IMR-90 (cell line): ENCODE measurements around the gene CUTA. TPM values are rescaled to one million over a fixed set of nuclear protein-coding genes. Genes with fewer than 3 reads are reported as not detected.

Source experiments
- ATAC-seq: fragments of 200-7000 bp; cut with Tn5 transposase; 2 replicates; pipeline ENCODE4 v1.9.1; 2020; ENCODE audit warnings: low read depth, mild to moderate bottlenecking, moderate library complexity
- BruUV-seq: library from RNA; stranded (reverse); fragments of 400-500 nt; replicated peaks from 2 replicates; lab custom pipeline; 2021; lab: Mats Ljungman, UMichigan
- CTCF ChIA-PET: fragments of 300-600 bp; formaldehyde crosslinking; extraction: SDS; loops from one replicate; lab custom pipeline; 2021; ENCODE audit warnings: antibody characterized with exemption; lab: Yijun Ruan, JAX
- POLR2A ChIA-PET: fragments of 300-600 bp; sonication (Branson Sonifier 250); formaldehyde crosslinking; loops from one replicate; lab custom pipeline; 2022; ENCODE audit warnings: antibody characterized with exemption; ENCODE audit not compliant: unreplicated experiment; lab: Charles Lee
- DNase-seq: peaks from one replicate; pipeline ENCODE4 v3.0.0; 2013
- H2AFZ ChIP-seq: replicated peaks from 2 replicates; pipeline ENCODE3; 2013; ENCODE audit warnings: low read length, mild to moderate bottlenecking; ENCODE audit not compliant: poor library complexity
- H2AK5ac ChIP-seq: 2 replicates; pipeline ENCODE4 v1.6.1; 2013; ENCODE audit warnings: low read depth, low read length, inconsistent platforms
- H2AK9ac ChIP-seq: replicated peaks from 2 replicates; pipeline ENCODE3; 2013; ENCODE audit warnings: mild to moderate bottlenecking, low read depth, low read length, moderate library complexity; ENCODE audit not compliant: poor library complexity
- H2BK120ac ChIP-seq: 2 replicates; pipeline ENCODE4 v1.6.1; 2013; ENCODE audit warnings: low read depth, low read length, inconsistent platforms
- H2BK15ac ChIP-seq: 3 replicates; pipeline ENCODE4 v1.6.1; 2013; ENCODE audit warnings: low read depth, low read length, inconsistent platforms
- H2BK20ac ChIP-seq: 2 replicates; pipeline ENCODE4 v1.6.1; 2013; ENCODE audit warnings: low read depth, mild to moderate bottlenecking, inconsistent platforms, low read length, moderate library complexity
- H2BK5ac ChIP-seq: 2 replicates; pipeline ENCODE4 v1.6.1; 2013; ENCODE audit warnings: mild to moderate bottlenecking, low read depth, low read length, inconsistent platforms; ENCODE audit not compliant: poor library complexity, severe bottlenecking
- H3K14ac ChIP-seq: replicated peaks from 2 replicates; pipeline ENCODE4 v1.6.1; 2013; ENCODE audit warnings: low read depth, low read length, inconsistent platforms
- H3K18ac ChIP-seq: 2 replicates; pipeline ENCODE4 v1.6.1; 2013; ENCODE audit warnings: low read depth, low read length, control low read depth
- H3K23ac ChIP-seq: 2 replicates; pipeline ENCODE4 v1.6.1; 2013; ENCODE audit warnings: low read depth, low read length, inconsistent platforms
- H3K27ac ChIP-seq: 2 replicates; pipeline ENCODE4 v1.5.1; 2013; ENCODE audit warnings: mild to moderate bottlenecking, control low read depth, low read length; ENCODE audit not compliant: insufficient read depth
- H3K27me3 ChIP-seq: 2 replicates; pipeline ENCODE4 v1.6.1; 2013; ENCODE audit warnings: low read length; ENCODE audit not compliant: control insufficient read depth, insufficient read depth
- H3K36me3 ChIP-seq: 2 replicates; pipeline ENCODE4 v1.6.1; 2013; ENCODE audit warnings: low read length, mixed read lengths; ENCODE audit not compliant: control insufficient read depth, insufficient read depth
- H3K4ac ChIP-seq: 2 replicates; pipeline ENCODE4 v1.6.1; 2013; ENCODE audit warnings: low read depth, low read length, inconsistent platforms
- H3K4me1 ChIP-seq: 2 replicates; pipeline ENCODE4 v1.6.1; 2013; ENCODE audit warnings: low read length, mixed read lengths; ENCODE audit not compliant: control insufficient read depth, insufficient read depth
- H3K4me2 ChIP-seq: 2 replicates; pipeline ENCODE4 v1.6.1; 2013; ENCODE audit warnings: low read depth, mild to moderate bottlenecking, control low read depth, low read length, moderate library complexity
- H3K4me3 ChIP-seq: 2 replicates; pipeline ENCODE4 v1.5.1; 2013; ENCODE audit warnings: low read depth, mild to moderate bottlenecking, control low read depth, low read length, moderate library complexity; ENCODE audit not compliant: insufficient read depth
- H3K56ac ChIP-seq: 2 replicates; pipeline ENCODE4 v1.6.1; 2013; ENCODE audit warnings: low read length, inconsistent platforms; ENCODE audit not compliant: insufficient read depth; ENCODE audit errors: extremely low read depth
- H3K79me1 ChIP-seq, 2 experiments: 2 replicates each; pipeline ENCODE4 v1.6.1; 2013; ENCODE audit warnings: low read length in 2 of 2, inconsistent platforms in 1 of 2, low read depth in 1 of 2
- H3K9ac ChIP-seq: 2 replicates; pipeline ENCODE4 v1.6.1; 2013; ENCODE audit warnings: low read depth, low read length, control low read depth
- H3K9me1 ChIP-seq: 2 replicates; pipeline ENCODE4 v1.6.1; 2013; ENCODE audit warnings: low read length, inconsistent platforms; ENCODE audit not compliant: insufficient read depth
- H3K9me3 ChIP-seq: 2 replicates; pipeline ENCODE4 v1.6.1; 2013; ENCODE audit warnings: low read length; ENCODE audit not compliant: control insufficient read depth, insufficient read depth
- H4K20me1 ChIP-seq: 2 replicates; pipeline ENCODE4 v1.6.1; 2013; ENCODE audit warnings: low read length, inconsistent platforms; ENCODE audit not compliant: insufficient read depth
- H4K5ac ChIP-seq: 2 replicates; pipeline ENCODE4 v1.6.1; 2013; ENCODE audit warnings: mild to moderate bottlenecking, low read depth, low read length, control low read depth
- H4K8ac ChIP-seq, 2 experiments: 2 replicates each; pipeline ENCODE4 v1.6.1; 2013; ENCODE audit warnings: low read depth in 2 of 2, low read length in 2 of 2, control low read depth in 1 of 2, inconsistent platforms in 1 of 2
- H4K91ac ChIP-seq: 2 replicates; pipeline ENCODE4 v1.6.1; 2013; ENCODE audit warnings: low read depth, low read length, inconsistent platforms; ENCODE audit not compliant: insufficient read depth
- BHLHE40 ChIP-seq: fragments of 150-350 bp; IDR thresholded peaks from 2 replicates; pipeline ENCODE4 v1.6.1; 2016; ENCODE audit warnings: mild to moderate bottlenecking, low read depth, low read length
- CEBPB ChIP-seq: IDR thresholded peaks from 2 replicates; pipeline ENCODE4 v1.6.1; 2012; ENCODE audit warnings: low read depth, low read length, improper control_type of control experiment
- CHD1 ChIP-seq: IDR thresholded peaks from 2 replicates; pipeline ENCODE4 v1.6.1; 2012; ENCODE audit warnings: low read depth, low read length, improper control_type of control experiment
- CTCF ChIP-seq: conservative IDR thresholded peaks from 2 replicates; pipeline ENCODE4 v1.5.1; 2012; ENCODE audit warnings: mild to moderate bottlenecking, low read depth, low read length, improper control_type of control experiment
- FOS ChIP-seq: fragments of 150-350 bp; IDR thresholded peaks from 2 replicates; pipeline ENCODE4 v1.6.1; 2016; ENCODE audit warnings: low read depth, low read length
- MAFK ChIP-seq: IDR thresholded peaks from 2 replicates; pipeline ENCODE4 v1.6.1; 2012; ENCODE audit warnings: low read depth, low read length, improper control_type of control experiment
- MAZ ChIP-seq: IDR thresholded peaks from 2 replicates; pipeline ENCODE4 v1.6.1; 2012; ENCODE audit warnings: low read depth, mild to moderate bottlenecking, low read length, improper control_type of control experiment, moderate library complexity, borderline replicate concordance
- NFE2L2 ChIP-seq: fragments of 150-350 bp; IDR thresholded peaks from 2 replicates; pipeline ENCODE4 v1.6.1; 2016; ENCODE audit warnings: low read depth, mild to moderate bottlenecking, low read length
- POLR2A ChIP-seq: IDR thresholded peaks from 2 replicates; pipeline ENCODE4 v1.6.1; 2012; ENCODE audit warnings: mild to moderate bottlenecking, low read depth, low read length
- RAD21 ChIP-seq: IDR thresholded peaks from 2 replicates; pipeline ENCODE4 v1.6.1; 2012; ENCODE audit warnings: low read length, improper control_type of control experiment
- RCOR1 ChIP-seq: IDR thresholded peaks from 2 replicates; pipeline ENCODE4 v1.6.1; 2012; ENCODE audit warnings: mild to moderate bottlenecking, low read length, improper control_type of control experiment; ENCODE audit not compliant: insufficient replicate concordance
- RFX5 ChIP-seq: IDR thresholded peaks from 2 replicates; pipeline ENCODE4 v1.8.0; 2012; ENCODE audit warnings: low read depth, mild to moderate bottlenecking, low read length, moderate library complexity
- SMC3 ChIP-seq: fragments of 150-350 bp; IDR thresholded peaks from 2 replicates; pipeline ENCODE4 v1.6.1; 2016; ENCODE audit warnings: low read depth, mild to moderate bottlenecking, antibody characterized with exemption, low read length, moderate library complexity
- WGBS, 2 experiments: methylation state at CpG; one replicate each; pipeline versions ENCODE4 v1.1.5 to v1.1.7; 2013; ENCODE audit warnings: missing lambda C conversion rate in 2 of 2; ENCODE audit not compliant: insufficient read length in 1 of 2; ENCODE audit errors: extremely low coverage in 2 of 2; 5-methylcytosine and 5-hydroxymethylcytosine counted together
- dilution Hi-C: fragments of 300-500 bp; cut with HindIII; formaldehyde crosslinking; loops from one replicate; pipeline ENCODE4 v1.14.3; 2018; ENCODE audit warnings: low sequenced_read_pairs; ENCODE audit not compliant: unreplicated experiment
- in situ Hi-C: fragments of 300-500 bp; cut with MboI; formaldehyde crosslinking; loops from 3 replicates; pipeline ENCODE4 v1.14.3; 2019; ENCODE audit warnings: low sequenced_read_pairs, inconsistent platforms, mixed read lengths
- intact Hi-C: fragments of 100-400 bp; cut with micrococcal nuclease; formaldehyde crosslinking; loops from 2 replicates; pipeline ENCODE4 v1.10.0; 2022
- polyA plus RNA-seq, 3 experiments: library from polyadenylated mRNA; depleted of rRNA; stranded (reverse); fragments of >200 nt; gene quantifications; 2 replicates each; pipeline ENCODE4 v1.2.3, GENCODE V29; 2012; ENCODE audit warnings: low replicate concordance in 1 of 3
- total RNA-seq: library from RNA; depleted of rRNA; stranded (reverse); fragments of >200 nt; gene quantifications from 2 replicates; pipeline ENCODE4 v1.2.3, GENCODE V29; 2012

CUTA gene
- total and polyA plus RNA-seq, 2 of the 4 experiments (the other 2 are of a cell fraction) = 136 to 427 TPM

DNA sequence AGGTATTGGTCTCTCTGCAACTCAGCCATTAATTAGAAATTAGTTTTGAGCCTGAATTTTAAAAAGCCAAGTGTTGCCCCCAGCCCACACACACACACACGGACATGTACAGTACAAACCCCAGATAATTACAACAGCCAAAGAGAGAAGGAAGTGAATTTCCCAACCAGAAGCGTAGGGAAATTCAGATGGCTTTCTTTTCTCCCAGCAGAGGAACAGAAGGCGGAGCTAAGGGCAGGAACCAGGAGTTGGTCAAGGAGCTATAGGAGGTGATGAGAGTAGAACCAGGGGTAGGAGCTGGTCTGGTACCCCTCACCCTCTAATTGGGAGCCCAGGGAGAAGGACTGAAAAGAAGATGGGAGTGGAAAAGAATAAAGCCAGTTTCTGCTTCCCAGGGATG is 32.5 kb upstream of the CUTA start:
- H3K27ac ChIP-seq = no peak overlapping the region
- H3K4me1 ChIP-seq = peaks cover 4% of the 10 kb centered on the region
- no peak overlapping the region for H2AK9ac ChIP-seq
- H2AK5ac ChIP-seq = no peak overlapping the region
- CTCF ChIA-PET = interaction anchor here (0.5 kb wide), 1 partner anchor 100 kb away, joined by 3 read pairs; no protein-coding TSS in a partner anchor
- TF ChIP-seq RFX5 (no peak), CHD1 (no peak), CTCF (no peak), MAFK (no peak), NFE2L2 (no peak), BHLHE40 (no peak), POLR2A (no peak), MAZ (no peak), CEBPB (no peak), RCOR1 (no peak), FOS (no peak), RAD21 (no peak), SMC3 (no peak)
- H2BK20ac ChIP-seq = no peak overlapping the region
- H3K4ac ChIP-seq = no peak overlapping the region
- no peaks in the 10 kb centered on the region for H3K9me3 ChIP-seq
- H3K36me3 ChIP-seq = peaks cover 37% of the 10 kb centered on the region
- ATAC-seq (no peak), DNase-seq (no peak)
- no peak overlapping the region for H2BK15ac ChIP-seq
- no peaks in the 10 kb centered on the region for H3K9me1 ChIP-seq
- H2BK120ac ChIP-seq = no peak overlapping the region
- in situ Hi-C loops = loop anchor here (10.0 kb wide), 1 partner anchor 254 kb away; no protein-coding TSS in a partner anchor
- dilution Hi-C loops = no loop called here
- H2AFZ ChIP-seq = no peak overlapping the region
- no peak overlapping the region for H4K91ac ChIP-seq
- H3K14ac ChIP-seq = no peak overlapping the region
- POLR2A ChIA-PET = no interaction called here
- no peaks in the 10 kb centered on the region; the same call in 1 of the 2 replicates for H4K20me1 ChIP-seq
- H2BK5ac ChIP-seq = no peak overlapping the region
- H4K8ac ChIP-seq = no peak overlapping the region
- intact Hi-C loops = loop anchor here (10.0 kb wide), 1 partner anchor 224 kb away; no protein-coding TSS in a partner anchor
- no peak overlapping the region for H3K18ac ChIP-seq
- H3K9ac ChIP-seq = no peak overlapping the region
- H4K5ac ChIP-seq = no peak overlapping the region
- no CpG with 5 or more reads among the region's 3 CpGs for WGBS, 2 experiments
- peaks cover 18 to 28% of the 10 kb centered on the region in 2 experiments; a peak in 3 of 4 replicates for H3K79me1 ChIP-seq
- no peak overlapping the region for H3K56ac ChIP-seq
- no peaks in the 10 kb centered on the region for H3K27me3 ChIP-seq
- no TSS peak for BruUV-seq
- no peak overlapping the region for H3K23ac ChIP-seq
- no peak overlapping the region for H3K4me2 ChIP-seq
- H3K4me3 ChIP-seq = no peak overlapping the region
